HEK293 (cell line): Measurements from ENCODE around the gene KDM4C.
"Not testable (repeated sequence)": the region's sequence is repeated elsewhere in the genome, so short reads cannot be mapped to it uniquely, and the experiment has no call there.

Source experiments
- CTCF ChIA-PET: fragments of 350-600 bp; formaldehyde crosslinking; extraction: SDS; loops from one replicate; lab custom pipeline; 2021; ENCODE audit warnings: antibody characterized with exemption; lab: Yijun Ruan, JAX
- POLR2A ChIA-PET: fragments of 300-600 bp; formaldehyde crosslinking; extraction: SDS; loops from one replicate; lab custom pipeline; 2020; ENCODE audit warnings: antibody characterized with exemption, inconsistent platforms; lab: Yijun Ruan, JAX
- H3K27ac ChIP-seq: fragments of 200-500 bp; sonication (Bioruptor generic); 2 replicates; pipeline ENCODE4 v1.5.1; 2014; ENCODE audit warnings: low read depth, low read length, control low read depth, inconsistent platforms; ENCODE audit errors: extremely low read depth
- H3K36me3 ChIP-seq, 2 experiments: fragments of 200-500 bp in 1 of 2; sonication (Bioruptor generic) in 1 of 2; 1 replicate in 1 of 2; 2 replicates in 1 of 2; pipeline ENCODE4 v1.5.1; 2014 to 2017; ENCODE audit warnings: inconsistent platforms in 2 of 2, low read length in 2 of 2; ENCODE audit not compliant: control insufficient read depth in 2 of 2, insufficient read depth in 1 of 2
- H3K4me1 ChIP-seq: fragments of 200-500 bp; sonication (Bioruptor generic); 2 replicates; pipeline ENCODE4 v1.5.1; 2014; ENCODE audit warnings: mild to moderate bottlenecking, low read length, inconsistent platforms; ENCODE audit not compliant: control insufficient read depth, insufficient read depth
- H3K4me3 ChIP-seq: 2 replicates; pipeline ENCODE4 v1.5.1; 2011; ENCODE audit warnings: low read depth, mild to moderate bottlenecking, control low read depth, low read length, moderate library complexity
- H3K9me3 ChIP-seq: fragments of 200-500 bp; sonication (Bioruptor generic); 2 replicates; pipeline ENCODE4 v1.5.1; 2014; ENCODE audit warnings: low read depth, low read length, inconsistent platforms; ENCODE audit not compliant: control insufficient read depth, insufficient read depth
- EGR2 ChIP-seq: fragments of 450-650 bp; formaldehyde crosslinking; IDR thresholded peaks from 2 replicates; pipeline ENCODE4 v1.5.1; 2016; ENCODE audit warnings: low read depth, missing biosample characterization, missing genetic modification characterization
- KLF9 ChIP-seq: fragments of 450-650 bp; formaldehyde crosslinking; IDR thresholded peaks from 2 replicates; pipeline ENCODE4 v1.5.1; 2016; ENCODE audit warnings: missing biosample characterization, missing genetic modification characterization, low read depth
- ZNF140 ChIP-seq: fragments of 450-650 bp; formaldehyde crosslinking; IDR thresholded peaks from 2 replicates; pipeline ENCODE4 v1.5.1; 2016; ENCODE audit warnings: missing biosample characterization, missing genetic modification characterization
- ZNF157 ChIP-seq: fragments of 450-650 bp; formaldehyde crosslinking; IDR thresholded peaks from 2 replicates; pipeline ENCODE4 v1.5.1; 2016; ENCODE audit warnings: missing biosample characterization, missing genetic modification characterization
- ZNF202 ChIP-seq: fragments of 450-650 bp; formaldehyde crosslinking; IDR thresholded peaks from 2 replicates; pipeline ENCODE4 v1.5.1; 2016; ENCODE audit warnings: missing biosample characterization, missing genetic modification characterization, borderline replicate concordance
- ZNF394 ChIP-seq: fragments of 450-650 bp; formaldehyde crosslinking; IDR thresholded peaks from 2 replicates; pipeline ENCODE4 v1.5.1; 2016; ENCODE audit warnings: missing biosample characterization, missing genetic modification characterization, mild to moderate bottlenecking, moderate library complexity, borderline replicate concordance
- ZNF426 ChIP-seq: fragments of 450-650 bp; formaldehyde crosslinking; IDR thresholded peaks from 2 replicates; pipeline ENCODE4 v1.5.1; 2017; ENCODE audit warnings: missing biosample characterization, missing genetic modification characterization, mild to moderate bottlenecking, inconsistent platforms, moderate library complexity
- ZNF555 ChIP-seq: fragments of 450-650 bp; formaldehyde crosslinking; conservative IDR thresholded peaks from 2 replicates; pipeline ENCODE4 v1.5.1; 2017; ENCODE audit warnings: missing biosample characterization, mild to moderate bottlenecking, missing genetic modification characterization, inconsistent platforms
- ZNF596 ChIP-seq: fragments of 450-650 bp; IDR thresholded peaks from 2 replicates; pipeline ENCODE4 v1.5.0; 2018; ENCODE audit warnings: missing biosample characterization, mild to moderate bottlenecking, missing genetic modification characterization, moderate library complexity
- ZNF623 ChIP-seq: fragments of 450-650 bp; formaldehyde crosslinking; IDR thresholded peaks from 2 replicates; pipeline ENCODE4 v1.5.1; 2016; ENCODE audit warnings: missing biosample characterization, missing genetic modification characterization
- ZNF629 ChIP-seq: fragments of 450-650 bp; formaldehyde crosslinking; IDR thresholded peaks from 2 replicates; pipeline ENCODE4 v1.5.1; 2017; ENCODE audit warnings: missing biosample characterization, missing genetic modification characterization
- ZNF654 ChIP-seq: fragments of 450-650 bp; formaldehyde crosslinking; IDR thresholded peaks from 2 replicates; pipeline ENCODE4 v1.5.1; 2016; ENCODE audit warnings: low read depth, missing biosample characterization, missing genetic modification characterization
- TF ChIP-seq, protein P1 (sequence below): fragments of 450-650 bp; formaldehyde crosslinking; conservative IDR thresholded peaks from 2 replicates; pipeline ENCODE4 v1.5.1; 2016; ENCODE audit warnings: low read depth, missing biosample characterization, missing genetic modification characterization
- TF ChIP-seq, protein P2 (sequence below): fragments of 450-650 bp; formaldehyde crosslinking; conservative IDR thresholded peaks from 2 replicates; pipeline ENCODE4 v1.5.1; 2016; ENCODE audit warnings: low read depth, missing biosample characterization, missing genetic modification characterization
- TF ChIP-seq, protein P3 (sequence below): fragments of 450-650 bp; formaldehyde crosslinking; IDR thresholded peaks from 2 replicates; pipeline ENCODE4 v1.5.1; 2016; ENCODE audit warnings: missing biosample characterization, missing genetic modification characterization, borderline replicate concordance

Gene KDM4C

GRCh38 chr9:6806318-6806717, 48.5 kb downstream of the KDM4C start:
- H3K27ac ChIP-seq, H3K9me3 ChIP-seq, CTCF ChIA-PET, H3K36me3 ChIP-seq, POLR2A ChIA-PET, H3K4me3 ChIP-seq, H3K4me1 ChIP-seq: not testable (repeated sequence)
- TF ChIP-seq ZNF555 (tag by site-specific recombination) (peak; percentile 32; the same call in 1 of the 2 replicates), ZNF394 (tag by site-specific recombination) (peak; percentile 73), ZNF202 (tag by site-specific recombination) (0 out of 2 replicates have a peak, but pooled peaks have one; percentile 18), ZNF623 (0 out of 2 replicates have a peak, but pooled peaks have one; percentile 31), ZNF426 (tag by site-specific recombination) (peak; percentile 55), ZNF140 (tag by site-specific recombination) (peak; percentile 34; the same call in 1 of the 2 replicates), ZNF654 (tag by site-specific recombination) (0 out of 2 replicates have a peak, but pooled peaks have one; percentile 4)
- TF ChIP-seq, protein P1, sequence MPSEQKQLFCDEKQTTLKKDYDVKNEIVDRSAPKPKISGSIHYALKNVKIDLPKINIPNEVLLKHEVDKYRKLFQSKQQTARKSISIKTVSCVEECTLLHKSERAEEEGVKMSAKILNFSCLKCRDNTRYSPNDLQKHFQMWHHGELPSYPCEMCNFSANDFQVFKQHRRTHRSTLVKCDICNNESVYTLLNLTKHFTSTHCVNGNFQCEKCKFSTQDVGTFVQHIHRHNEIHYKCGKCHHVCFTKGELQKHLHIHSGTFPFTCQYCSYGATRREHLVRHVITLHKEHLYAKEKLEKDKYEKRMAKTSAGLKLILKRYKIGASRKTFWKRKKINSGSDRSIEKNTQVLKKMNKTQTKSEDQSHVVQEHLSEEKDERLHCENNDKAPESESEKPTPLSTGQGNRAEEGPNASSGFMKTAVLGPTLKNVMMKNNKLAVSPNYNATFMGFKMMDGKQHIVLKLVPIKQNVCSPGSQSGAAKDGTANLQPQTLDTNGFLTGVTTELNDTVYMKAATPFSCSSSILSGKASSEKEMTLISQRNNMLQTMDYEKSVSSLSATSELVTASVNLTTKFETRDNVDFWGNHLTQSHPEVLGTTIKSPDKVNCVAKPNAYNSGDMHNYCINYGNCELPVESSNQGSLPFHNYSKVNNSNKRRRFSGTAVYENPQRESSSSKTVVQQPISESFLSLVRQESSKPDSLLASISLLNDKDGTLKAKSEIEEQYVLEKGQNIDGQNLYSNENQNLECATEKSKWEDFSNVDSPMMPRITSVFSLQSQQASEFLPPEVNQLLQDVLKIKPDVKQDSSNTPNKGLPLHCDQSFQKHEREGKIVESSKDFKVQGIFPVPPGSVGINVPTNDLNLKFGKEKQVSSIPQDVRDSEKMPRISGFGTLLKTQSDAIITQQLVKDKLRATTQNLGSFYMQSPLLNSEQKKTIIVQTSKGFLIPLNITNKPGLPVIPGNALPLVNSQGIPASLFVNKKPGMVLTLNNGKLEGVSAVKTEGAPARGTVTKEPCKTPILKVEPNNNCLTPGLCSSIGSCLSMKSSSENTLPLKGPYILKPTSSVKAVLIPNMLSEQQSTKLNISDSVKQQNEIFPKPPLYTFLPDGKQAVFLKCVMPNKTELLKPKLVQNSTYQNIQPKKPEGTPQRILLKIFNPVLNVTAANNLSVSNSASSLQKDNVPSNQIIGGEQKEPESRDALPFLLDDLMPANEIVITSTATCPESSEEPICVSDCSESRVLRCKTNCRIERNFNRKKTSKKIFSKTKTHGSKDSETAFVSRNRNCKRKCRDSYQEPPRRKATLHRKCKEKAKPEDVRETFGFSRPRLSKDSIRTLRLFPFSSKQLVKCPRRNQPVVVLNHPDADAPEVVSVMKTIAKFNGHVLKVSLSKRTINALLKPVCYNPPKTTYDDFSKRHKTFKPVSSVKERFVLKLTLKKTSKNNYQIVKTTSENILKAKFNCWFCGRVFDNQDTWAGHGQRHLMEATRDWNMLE: peak; percentile 62; the same call in 1 of the 2 replicates
- TF ChIP-seq, protein P2, sequence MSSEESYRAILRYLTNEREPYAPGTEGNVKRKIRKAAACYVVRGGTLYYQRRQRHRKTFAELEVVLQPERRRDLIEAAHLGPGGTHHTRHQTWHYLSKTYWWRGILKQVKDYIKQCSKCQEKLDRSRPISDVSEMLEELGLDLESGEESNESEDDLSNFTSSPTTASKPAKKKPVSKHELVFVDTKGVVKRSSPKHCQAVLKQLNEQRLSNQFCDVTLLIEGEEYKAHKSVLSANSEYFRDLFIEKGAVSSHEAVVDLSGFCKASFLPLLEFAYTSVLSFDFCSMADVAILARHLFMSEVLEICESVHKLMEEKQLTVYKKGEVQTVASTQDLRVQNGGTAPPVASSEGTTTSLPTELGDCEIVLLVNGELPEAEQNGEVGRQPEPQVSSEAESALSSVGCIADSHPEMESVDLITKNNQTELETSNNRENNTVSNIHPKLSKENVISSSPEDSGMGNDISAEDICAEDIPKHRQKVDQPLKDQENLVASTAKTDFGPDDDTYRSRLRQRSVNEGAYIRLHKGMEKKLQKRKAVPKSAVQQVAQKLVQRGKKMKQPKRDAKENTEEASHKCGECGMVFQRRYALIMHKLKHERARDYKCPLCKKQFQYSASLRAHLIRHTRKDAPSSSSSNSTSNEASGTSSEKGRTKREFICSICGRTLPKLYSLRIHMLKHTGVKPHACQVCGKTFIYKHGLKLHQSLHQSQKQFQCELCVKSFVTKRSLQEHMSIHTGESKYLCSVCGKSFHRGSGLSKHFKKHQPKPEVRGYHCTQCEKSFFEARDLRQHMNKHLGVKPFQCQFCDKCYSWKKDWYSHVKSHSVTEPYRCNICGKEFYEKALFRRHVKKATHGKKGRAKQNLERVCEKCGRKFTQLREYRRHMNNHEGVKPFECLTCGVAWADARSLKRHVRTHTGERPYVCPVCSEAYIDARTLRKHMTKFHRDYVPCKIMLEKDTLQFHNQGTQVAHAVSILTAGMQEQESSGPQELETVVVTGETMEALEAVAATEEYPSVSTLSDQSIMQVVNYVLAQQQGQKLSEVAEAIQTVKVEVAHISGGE (tag by site-specific recombination): peak; percentile 38; the same call in 1 of the 2 replicates

DNA sequence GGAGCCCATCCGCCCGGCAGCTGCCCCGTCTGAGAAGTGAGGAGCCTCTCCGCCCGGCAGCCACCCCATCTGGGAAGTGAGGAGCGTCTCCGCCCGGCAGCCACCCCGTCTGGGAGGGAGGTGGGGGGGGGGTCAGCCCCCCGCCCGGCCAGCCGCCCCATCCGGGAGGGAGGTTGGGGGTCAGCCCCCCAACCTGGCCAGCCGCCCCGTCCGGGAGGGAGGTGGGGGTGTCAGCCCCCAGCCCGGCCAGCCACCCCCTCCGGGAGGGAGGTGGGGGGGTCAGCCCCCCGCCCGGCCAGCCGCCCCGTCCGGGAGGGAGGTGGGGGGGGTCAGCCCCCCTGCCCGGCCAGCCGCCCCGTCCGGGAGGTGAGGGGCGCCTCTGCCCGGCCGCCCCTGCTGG, 49.9 kb downstream of the KDM4C start:
- H3K4me1 ChIP-seq, H3K4me3 ChIP-seq, CTCF ChIA-PET, H3K9me3 ChIP-seq, POLR2A ChIA-PET, H3K27ac ChIP-seq, H3K36me3 ChIP-seq: not testable (repeated sequence)

GRCh38 chr9:6811436-6811835, 53.7 kb downstream of the KDM4C start:
- peaks cover 0 to 6% of the 10 kb centered on the region in 2 experiments; a peak in 1 of 3 replicates for H3K36me3 ChIP-seq
- POLR2A ChIA-PET: no interaction called here
- no peaks in the 10 kb centered on the region for H3K4me1 ChIP-seq
- TF ChIP-seq EGR2 (tag by site-specific recombination) (no peak), ZNF157 (tag by site-specific recombination) (no peak), ZNF596 (tag by site-specific recombination) (no peak), ZNF629 (tag by site-specific recombination) (no peak), KLF9 (tag by site-specific recombination) (no peak)
- TF ChIP-seq, protein P3, sequence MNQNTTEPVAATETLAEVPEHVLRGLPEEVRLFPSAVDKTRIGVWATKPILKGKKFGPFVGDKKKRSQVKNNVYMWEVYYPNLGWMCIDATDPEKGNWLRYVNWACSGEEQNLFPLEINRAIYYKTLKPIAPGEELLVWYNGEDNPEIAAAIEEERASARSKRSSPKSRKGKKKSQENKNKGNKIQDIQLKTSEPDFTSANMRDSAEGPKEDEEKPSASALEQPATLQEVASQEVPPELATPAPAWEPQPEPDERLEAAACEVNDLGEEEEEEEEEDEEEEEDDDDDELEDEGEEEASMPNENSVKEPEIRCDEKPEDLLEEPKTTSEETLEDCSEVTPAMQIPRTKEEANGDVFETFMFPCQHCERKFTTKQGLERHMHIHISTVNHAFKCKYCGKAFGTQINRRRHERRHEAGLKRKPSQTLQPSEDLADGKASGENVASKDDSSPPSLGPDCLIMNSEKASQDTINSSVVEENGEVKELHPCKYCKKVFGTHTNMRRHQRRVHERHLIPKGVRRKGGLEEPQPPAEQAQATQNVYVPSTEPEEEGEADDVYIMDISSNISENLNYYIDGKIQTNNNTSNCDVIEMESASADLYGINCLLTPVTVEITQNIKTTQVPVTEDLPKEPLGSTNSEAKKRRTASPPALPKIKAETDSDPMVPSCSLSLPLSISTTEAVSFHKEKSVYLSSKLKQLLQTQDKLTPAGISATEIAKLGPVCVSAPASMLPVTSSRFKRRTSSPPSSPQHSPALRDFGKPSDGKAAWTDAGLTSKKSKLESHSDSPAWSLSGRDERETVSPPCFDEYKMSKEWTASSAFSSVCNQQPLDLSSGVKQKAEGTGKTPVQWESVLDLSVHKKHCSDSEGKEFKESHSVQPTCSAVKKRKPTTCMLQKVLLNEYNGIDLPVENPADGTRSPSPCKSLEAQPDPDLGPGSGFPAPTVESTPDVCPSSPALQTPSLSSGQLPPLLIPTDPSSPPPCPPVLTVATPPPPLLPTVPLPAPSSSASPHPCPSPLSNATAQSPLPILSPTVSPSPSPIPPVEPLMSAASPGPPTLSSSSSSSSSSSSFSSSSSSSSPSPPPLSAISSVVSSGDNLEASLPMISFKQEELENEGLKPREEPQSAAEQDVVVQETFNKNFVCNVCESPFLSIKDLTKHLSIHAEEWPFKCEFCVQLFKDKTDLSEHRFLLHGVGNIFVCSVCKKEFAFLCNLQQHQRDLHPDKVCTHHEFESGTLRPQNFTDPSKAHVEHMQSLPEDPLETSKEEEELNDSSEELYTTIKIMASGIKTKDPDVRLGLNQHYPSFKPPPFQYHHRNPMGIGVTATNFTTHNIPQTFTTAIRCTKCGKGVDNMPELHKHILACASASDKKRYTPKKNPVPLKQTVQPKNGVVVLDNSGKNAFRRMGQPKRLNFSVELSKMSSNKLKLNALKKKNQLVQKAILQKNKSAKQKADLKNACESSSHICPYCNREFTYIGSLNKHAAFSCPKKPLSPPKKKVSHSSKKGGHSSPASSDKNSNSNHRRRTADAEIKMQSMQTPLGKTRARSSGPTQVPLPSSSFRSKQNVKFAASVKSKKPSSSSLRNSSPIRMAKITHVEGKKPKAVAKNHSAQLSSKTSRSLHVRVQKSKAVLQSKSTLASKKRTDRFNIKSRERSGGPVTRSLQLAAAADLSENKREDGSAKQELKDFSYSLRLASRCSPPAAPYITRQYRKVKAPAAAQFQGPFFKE (tag by site-specific recombination): no peak

More at GRCh38 chr9:6811436-6811835, 53.7 kb downstream of the KDM4C start:
- Histone ChIP-seq H3K27ac (no peak overlapping the region), H3K9me3 (no peaks in the 10 kb centered on the region), H3K4me3 (no peak overlapping the region)
- CTCF ChIA-PET: interaction anchor here (2.3 kb wide), 1 partner anchor 16 kb away, joined by 10 read pairs; no protein-coding TSS in a partner anchor
